ENCODE measurements around the gene MZT2A.
"Not testable (repeated sequence)": the region's sequence is repeated elsewhere in the genome, so short reads cannot be mapped to it uniquely, and the experiment has no call there.

The MZT2A gene

GRCh38 chr2:131493199-131493968, 1.2 kb upstream of the MZT2A start:
- no peak for DNase-seq (ENCODE audit: low read depth)
- H3K4me3 ChIP-seq (ENCODE audit: low read depth, low read length): peak overlapping the region; percentile 97
- TF ChIP-seq, protein P1, sequence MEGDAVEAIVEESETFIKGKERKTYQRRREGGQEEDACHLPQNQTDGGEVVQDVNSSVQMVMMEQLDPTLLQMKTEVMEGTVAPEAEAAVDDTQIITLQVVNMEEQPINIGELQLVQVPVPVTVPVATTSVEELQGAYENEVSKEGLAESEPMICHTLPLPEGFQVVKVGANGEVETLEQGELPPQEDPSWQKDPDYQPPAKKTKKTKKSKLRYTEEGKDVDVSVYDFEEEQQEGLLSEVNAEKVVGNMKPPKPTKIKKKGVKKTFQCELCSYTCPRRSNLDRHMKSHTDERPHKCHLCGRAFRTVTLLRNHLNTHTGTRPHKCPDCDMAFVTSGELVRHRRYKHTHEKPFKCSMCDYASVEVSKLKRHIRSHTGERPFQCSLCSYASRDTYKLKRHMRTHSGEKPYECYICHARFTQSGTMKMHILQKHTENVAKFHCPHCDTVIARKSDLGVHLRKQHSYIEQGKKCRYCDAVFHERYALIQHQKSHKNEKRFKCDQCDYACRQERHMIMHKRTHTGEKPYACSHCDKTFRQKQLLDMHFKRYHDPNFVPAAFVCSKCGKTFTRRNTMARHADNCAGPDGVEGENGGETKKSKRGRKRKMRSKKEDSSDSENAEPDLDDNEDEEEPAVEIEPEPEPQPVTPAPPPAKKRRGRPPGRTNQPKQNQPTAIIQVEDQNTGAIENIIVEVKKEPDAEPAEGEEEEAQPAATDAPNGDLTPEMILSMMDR (IDR thresholded peaks at IDR 0.05; ENCODE audit: control insufficient read depth, extremely low read depth, insufficient read depth): no peak

- TF ChIP-seq, protein P1 (IDR thresholded peaks at IDR 0.05; ENCODE audit: control insufficient read depth, extremely low read depth, insufficient read depth): peak; percentile 89
- H3K4me3 ChIP-seq (ENCODE audit: low read depth, low read length): peak overlapping the region; percentile 97
- DNase-seq (ENCODE audit: low read depth): peak; percentile 89
Measured at GRCh38 chr2:131492418-131493198, 411 bp upstream of the MZT2A start.

DNA sequence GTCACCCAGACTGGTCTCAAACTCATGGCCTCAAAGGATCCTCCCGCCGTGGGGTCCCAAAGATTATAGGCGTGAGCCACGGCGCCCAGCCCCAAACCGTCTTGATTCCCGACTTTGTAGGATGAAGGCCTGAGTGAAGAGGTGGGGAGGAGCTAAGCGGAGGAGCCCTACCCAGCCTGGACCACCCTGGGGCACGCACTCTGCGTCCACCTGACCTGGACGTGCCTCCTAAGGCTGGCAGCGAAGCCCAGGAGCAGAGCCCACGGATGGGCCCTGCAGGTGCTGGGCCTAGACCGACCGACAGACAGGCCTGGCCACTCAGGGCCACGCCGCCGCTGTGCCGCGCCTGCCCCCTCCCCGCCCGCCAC, 744 bp downstream of the MZT2A start:
- not testable (repeated sequence) for DNase-seq (ENCODE audit: low read depth)
- peak overlapping the region; percentile 97 for H3K4me3 ChIP-seq (ENCODE audit: low read depth, low read length)

DNA sequence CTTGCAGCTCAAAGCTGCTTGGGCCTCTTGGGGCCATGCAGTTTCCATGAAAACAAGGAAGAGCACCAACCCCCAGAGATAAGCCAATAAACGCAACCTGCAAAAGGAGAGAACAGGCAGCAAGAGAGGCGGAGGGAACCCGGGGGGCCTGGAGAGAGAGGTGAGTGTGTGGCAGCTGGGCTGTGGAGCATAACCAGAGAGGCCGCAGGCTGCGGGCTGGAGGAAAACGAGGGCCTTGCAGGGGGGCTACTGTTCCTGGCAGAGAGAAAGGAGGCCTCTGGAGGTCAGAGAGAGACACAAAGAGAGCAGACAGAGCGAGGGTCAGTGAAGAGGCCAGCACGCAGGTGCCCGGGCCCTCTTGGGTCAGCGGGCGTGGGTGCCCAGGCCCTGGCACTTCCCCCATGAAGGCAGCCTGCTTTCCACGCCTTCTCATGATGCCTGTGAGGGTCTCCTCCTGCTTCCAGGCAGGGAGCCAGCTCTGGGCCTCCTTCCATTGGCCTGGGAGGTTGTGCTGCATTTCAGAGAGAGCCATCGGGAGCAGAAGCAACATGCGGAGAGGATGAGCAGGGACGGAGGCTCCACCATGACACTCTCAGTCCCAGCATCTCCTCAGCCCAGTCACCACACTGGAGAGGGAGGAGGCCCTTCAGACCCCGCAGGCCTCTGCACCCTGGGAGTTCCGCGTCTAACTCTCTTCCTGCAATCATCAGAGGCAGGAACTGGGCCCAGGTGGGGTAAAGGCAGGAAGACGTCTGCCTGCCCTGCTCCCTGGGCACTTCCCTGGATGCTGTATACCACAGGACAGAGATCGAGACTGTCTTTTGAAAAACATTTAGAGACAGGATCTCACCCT, 1.4 kb downstream of the MZT2A start:
- not testable (repeated sequence) for DNase-seq (ENCODE audit: low read depth)
- H3K4me3 ChIP-seq (ENCODE audit: low read depth, low read length): peak overlapping the region; percentile 97

DNA sequence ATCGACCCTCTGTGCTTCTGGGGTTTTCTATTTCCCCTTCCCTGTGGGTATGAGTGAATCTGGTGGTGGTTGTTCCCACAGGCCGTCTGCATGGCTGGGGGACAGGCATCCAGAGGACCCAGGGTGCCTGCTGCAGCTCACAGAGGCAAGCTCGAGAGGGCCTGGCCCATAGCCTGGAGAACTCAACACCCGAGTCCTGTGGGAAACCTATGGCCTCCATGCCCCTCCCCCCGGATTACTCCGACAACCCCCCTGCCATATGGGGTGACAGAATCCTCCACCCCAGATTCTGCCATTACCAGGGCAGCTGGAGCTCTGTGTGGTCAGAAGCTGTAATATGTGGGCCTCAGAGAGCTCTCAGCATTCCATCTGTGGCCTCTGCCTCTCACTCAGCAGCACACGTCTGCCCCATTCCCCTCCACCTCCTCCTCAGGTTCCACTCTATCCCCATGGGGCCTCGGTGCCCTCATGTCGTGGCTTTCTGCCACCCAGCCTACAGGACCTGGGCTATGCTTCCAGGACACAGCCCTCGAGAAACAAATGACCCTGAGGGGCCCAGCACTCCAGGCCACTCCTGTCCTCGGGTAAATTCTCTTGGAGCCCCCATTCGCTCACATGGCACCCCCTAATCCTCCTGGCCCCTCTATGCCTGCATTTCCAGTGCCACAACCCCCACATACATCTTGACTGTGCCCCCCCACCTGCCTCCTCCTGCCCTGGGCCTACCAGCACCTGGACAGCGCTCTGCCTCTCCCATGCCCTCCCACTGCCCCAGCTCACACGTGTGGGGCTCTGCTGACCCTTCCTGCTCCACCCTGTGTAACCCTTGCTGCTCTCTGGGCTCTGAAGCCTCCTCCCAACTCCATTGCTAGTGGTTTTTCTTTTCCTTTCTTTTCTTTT, 3.6 kb downstream of the MZT2A start:
- no peak overlapping the region for H3K4me3 ChIP-seq (ENCODE audit: low read depth, low read length)
- no peak for DNase-seq (ENCODE audit: low read depth)
- TF ChIP-seq, protein P1 (IDR thresholded peaks at IDR 0.05; ENCODE audit: control insufficient read depth, extremely low read depth, insufficient read depth): no peak

DNA sequence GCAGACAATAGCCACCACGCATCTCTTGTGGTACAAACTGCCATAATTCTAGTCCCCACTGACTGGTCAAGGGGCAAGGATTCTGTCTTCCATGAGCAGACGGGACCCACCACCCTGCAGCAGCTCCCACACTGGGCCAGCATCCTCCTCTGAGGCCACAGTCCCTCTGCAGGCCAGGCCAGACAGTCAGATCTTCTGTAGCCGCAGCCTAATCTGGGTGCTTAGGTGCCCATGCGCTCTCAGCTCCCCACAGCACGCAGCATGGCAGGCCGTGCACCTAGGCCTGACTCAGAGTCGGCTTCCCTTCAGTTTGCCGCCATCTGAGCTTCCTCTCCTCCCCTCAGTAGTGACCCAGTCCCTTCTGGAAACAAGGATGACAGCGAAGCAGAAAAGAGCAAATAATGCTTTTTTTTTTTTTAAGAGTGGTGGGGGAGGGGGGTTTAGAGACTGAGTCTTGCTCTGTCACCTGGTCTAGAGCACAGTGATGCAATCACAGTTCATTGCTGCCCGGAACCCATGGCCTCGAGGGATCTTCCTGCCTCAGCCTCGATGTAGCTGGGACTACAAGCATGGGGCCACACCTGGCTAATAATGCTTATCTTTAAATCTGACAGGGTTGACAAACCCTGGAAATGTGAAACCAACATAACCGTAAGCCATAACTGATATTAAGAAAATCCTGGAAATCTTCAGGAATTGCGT, 5.8 kb downstream of the MZT2A start:
- DNase-seq (ENCODE audit: low read depth); H3K4me3 ChIP-seq (ENCODE audit: low read depth, low read length): not testable (repeated sequence)

DNA sequence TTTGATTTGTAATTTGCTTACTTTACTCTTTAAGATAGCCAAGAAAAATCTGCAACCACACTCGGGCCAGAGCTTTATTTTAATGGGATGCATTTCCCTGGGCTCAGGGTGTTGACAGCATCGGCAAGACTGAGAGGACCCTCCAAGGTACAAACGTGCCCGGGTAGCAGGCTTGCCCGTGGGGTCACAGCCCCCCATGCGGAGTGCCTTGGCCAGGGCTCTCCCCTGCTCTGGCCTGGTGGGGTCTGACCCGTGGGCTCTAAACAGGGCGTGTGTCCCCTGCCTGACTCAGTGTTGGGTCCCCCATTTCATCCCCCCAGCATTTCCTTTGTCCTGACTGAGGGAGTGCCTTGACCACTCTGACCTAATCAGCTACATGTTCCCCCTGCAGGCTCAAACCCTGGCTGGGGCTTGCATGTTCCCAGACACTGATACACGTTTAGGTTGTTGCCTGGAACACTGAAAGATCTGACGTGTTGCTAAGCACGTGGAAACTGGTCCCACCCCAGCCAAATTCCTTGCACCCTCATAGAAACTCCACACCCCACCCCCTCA, 7.2 kb downstream of the MZT2A start:
- H3K4me3 ChIP-seq (ENCODE audit: low read depth, low read length); DNase-seq (ENCODE audit: low read depth): not testable (repeated sequence)

DNA sequence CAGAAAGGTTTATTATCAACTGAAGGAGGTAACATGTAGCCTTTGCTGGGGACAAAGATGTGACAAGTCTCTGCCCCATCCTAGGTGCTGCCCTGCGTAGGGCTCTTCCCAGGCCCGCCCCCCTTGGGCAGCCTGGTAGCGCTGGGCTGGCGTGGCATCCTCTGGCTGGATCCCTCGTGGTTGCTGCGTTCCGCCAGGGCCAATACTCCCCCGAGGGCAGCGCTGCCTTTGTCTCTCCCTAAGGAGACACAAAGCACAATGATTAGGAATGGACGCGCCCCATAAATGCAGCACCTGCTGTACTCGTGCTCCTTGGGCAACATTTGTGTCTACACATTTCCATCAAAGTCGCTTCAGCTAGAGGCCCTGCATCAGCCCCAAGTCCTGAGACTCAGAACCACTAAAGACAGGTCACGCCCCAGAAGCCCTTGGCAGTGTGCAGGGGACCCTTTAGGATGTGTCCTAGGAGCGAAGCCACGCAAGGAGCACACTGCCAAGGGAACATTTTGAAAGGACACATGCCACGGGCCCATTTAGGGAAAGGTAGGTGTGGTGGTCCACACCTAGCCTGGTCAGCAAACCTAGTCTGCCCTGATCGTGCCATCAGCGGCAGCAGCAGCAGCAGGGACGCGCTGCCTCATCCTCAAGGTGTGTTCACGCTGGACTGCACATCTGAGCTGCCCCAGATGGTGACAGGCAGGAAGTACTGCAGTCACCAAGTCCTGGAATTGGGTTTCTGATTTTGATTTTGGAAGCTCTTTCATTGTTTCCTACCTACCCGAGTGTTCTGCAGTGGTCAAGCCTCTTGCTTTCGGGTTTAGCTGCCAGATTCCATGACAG, 8.0 kb downstream of the MZT2A start:
- not testable (repeated sequence) for H3K4me3 ChIP-seq (ENCODE audit: low read depth, low read length); DNase-seq (ENCODE audit: low read depth)

- not testable (repeated sequence) for H3K4me3 ChIP-seq (ENCODE audit: low read depth, low read length); DNase-seq (ENCODE audit: low read depth)
Measured at GRCh38 chr2:131482506-131483155, 9.6 kb downstream of the MZT2A start.

GRCh38 chr2:131480351-131480750, 11.8 kb downstream of the MZT2A start:
- not testable (repeated sequence) for DNase-seq (ENCODE audit: low read depth); H3K4me3 ChIP-seq (ENCODE audit: low read depth, low read length)

- not testable (repeated sequence) for H3K4me3 ChIP-seq (ENCODE audit: low read depth, low read length)
- peak; percentile 41 for DNase-seq (ENCODE audit: low read depth)
Measured at GRCh38 chr2:131478850-131479461, 13.2 kb downstream of the MZT2A start.

Measured in LNCaP clone FGC (cell line).